Skeletal muscle tissue (tissue), 4 donors: ENCODE data around the gene GPR4. TPM values are rescaled to one million over a fixed set of nuclear protein-coding genes. Genes with fewer than 3 reads are reported as not detected.

Experiments used
- H3K27ac ChIP-seq: one replicate; pipeline ENCODE4 v1.7.0; 2013; ENCODE audit warnings: mild to moderate bottlenecking, low read depth, low read length, inconsistent platforms
- H3K27me3 ChIP-seq, 3 donors: one replicate each; pipeline ENCODE4 v1.7.0; 2013; ENCODE audit warnings: low read length in 3 of 3; ENCODE audit not compliant: control insufficient read depth in 3 of 3, insufficient read depth in 3 of 3
- H3K36me3 ChIP-seq, 3 donors: one replicate each; pipeline ENCODE4 v1.7.0; 2013; ENCODE audit warnings: low read length in 3 of 3; ENCODE audit not compliant: control insufficient read depth in 3 of 3, insufficient read depth in 3 of 3
- H3K4me1 ChIP-seq, 3 donors: one replicate each; pipeline ENCODE4 v1.7.0; 2013; ENCODE audit warnings: low read length in 3 of 3, mild to moderate bottlenecking in 3 of 3; ENCODE audit not compliant: control insufficient read depth in 3 of 3, insufficient read depth in 3 of 3
- H3K4me3 ChIP-seq, 3 donors: one replicate each; pipeline ENCODE4 v1.7.0; 2013; ENCODE audit warnings: low read length in 3 of 3
- H3K9ac ChIP-seq, 3 donors: one replicate each; pipeline ENCODE4 v1.7.0; 2013; ENCODE audit warnings: low read length in 3 of 3, mild to moderate bottlenecking in 3 of 3, moderate library complexity in 2 of 3, low read depth in 1 of 3
- H3K9me3 ChIP-seq, 3 donors: one replicate each; pipeline ENCODE4 v1.7.0; 2013; ENCODE audit warnings: low read length in 3 of 3; ENCODE audit not compliant: control insufficient read depth in 3 of 3
- total RNA-seq: library from RNA; depleted of rRNA; stranded (reverse); fragments of >200 nt; gene quantifications from one replicate; pipeline ENCODE4 v1.2.3, GENCODE V29; 2014
- donor health status: Osteomylitis.

Gene GPR4
- total RNA-seq, 1 donor from 2014 or later, result 0.52 TPM

DNA sequence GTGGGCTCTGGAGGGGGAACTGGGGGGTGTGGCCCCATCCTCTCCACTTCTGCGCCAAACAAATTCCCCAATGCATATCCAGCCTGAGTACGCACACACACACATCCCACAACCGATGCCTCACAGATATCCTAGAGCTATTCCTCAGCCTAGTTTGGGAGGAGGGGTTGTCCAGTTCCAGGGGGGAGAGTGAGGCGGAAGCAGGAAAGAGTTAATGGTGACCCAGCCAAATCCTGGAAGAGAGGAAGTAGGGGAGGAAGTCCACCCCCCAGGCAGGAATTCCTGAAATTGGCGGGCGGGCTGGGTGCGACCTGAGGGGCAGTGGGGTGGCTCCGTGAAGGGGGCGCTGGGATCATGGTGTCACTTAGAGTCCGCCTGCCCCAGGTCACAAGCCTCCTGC, 897 bp downstream of the GPR4 start:
- Histone ChIP-seq H3K27ac (peak overlapping the region; percentile 21), H3K4me3 (peak overlapping the region in 2 of 3 donors; percentile 70 to 74), H3K4me1 (peaks cover 17 to 24% (median 21%) of the 10 kb centered on the region in 3 donors), H3K9ac (peak overlapping the region in 2 of 3 donors; percentile 61 to 73), H3K9me3 (no peaks in the 10 kb centered on the region), H3K27me3 (peaks cover 60 to 66% (median 60%) of the 10 kb centered on the region in 3 donors), H3K36me3 (no peaks in the 10 kb centered on the region)

- H3K9ac ChIP-seq, result no peak overlapping the region
- H3K9me3 ChIP-seq, result no peaks in the 10 kb centered on the region
- peaks cover 17 to 24% (median 21%) of the 10 kb centered on the region in 3 donors for H3K4me1 ChIP-seq
- H3K36me3 ChIP-seq, result no peaks in the 10 kb centered on the region
- peaks cover 60 to 70% (median 60%) of the 10 kb centered on the region in 3 donors for H3K27me3 ChIP-seq
- peak overlapping the region; percentile 21 for H3K27ac ChIP-seq
- H3K4me3 ChIP-seq, result no peak overlapping the region
Observed at GRCh38 chr19:45600340-45600885, 1.6 kb downstream of the GPR4 start.

DNA sequence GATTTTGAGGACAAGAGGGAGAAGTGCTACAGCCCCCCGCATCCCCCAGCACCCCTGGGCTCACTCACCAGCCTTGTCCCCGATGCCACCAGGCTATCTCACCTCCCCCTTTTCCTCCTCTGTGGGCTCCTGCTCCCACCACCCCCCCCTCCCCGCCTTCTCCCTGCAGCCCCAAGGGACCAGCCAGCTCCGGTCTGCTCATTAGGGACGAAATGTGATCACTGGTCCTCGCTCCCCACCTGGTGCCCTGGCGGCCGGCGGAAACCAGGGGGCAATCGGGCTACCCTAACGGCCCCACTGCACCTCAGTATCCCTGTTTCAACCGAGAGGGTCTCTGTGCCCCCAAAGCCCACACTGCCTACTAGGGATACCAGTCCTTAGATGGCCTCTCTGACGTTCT, 2.7 kb downstream of the GPR4 start:
- Histone ChIP-seq H3K4me1 (peaks cover 17 to 24% (median 21%) of the 10 kb centered on the region in 3 donors), H3K27ac (peak overlapping the region; percentile 19)

DNA sequence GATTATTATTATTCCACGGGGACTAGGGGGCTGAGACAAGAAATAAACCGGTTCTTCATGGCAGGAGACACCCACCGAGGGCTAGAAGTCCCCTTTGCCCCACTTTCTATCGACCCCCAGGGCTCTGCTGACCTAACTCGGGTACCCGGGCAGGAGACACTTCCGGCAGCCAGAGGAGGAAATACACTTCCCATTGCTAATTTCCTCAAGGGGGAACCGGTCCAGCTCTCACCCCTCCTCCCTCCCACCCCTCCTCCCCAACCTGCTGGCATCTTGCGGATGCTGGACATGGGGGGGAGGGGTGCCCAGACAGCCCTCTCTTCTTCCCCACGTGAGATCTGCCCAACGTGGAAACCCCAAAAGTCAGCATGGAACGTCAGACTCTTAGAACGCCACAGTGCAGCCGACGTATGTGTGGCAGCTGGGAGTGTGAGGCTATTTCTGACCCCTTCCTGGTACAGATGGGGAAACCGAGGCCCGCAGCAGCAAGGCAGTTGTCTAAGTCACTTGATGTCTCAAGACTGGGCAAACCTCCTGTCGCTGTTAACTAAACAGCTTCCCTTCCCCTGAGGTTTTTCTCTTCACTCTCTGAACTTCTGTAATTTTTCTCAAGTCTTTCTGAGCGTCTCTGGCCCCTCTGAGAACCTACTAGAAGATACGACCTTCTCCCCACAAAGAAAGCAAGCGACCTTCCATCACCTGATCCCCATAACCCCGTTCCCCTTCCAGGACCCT, 3.6 kb downstream of the GPR4 start:
- Histone ChIP-seq H3K36me3 (no peaks in the 10 kb centered on the region), H3K27me3 (peaks cover 60 to 68% (median 60%) of the 10 kb centered on the region in 3 donors), H3K4me1 (peaks cover 17 to 24% (median 21%) of the 10 kb centered on the region in 3 donors), H3K4me3 (peak overlapping the region in 2 of 3 donors; percentile 20 to 29), H3K27ac (no peak overlapping the region), H3K9ac (no peak overlapping the region), H3K9me3 (no peaks in the 10 kb centered on the region)

More for the DNA sequence above, 2.7 kb downstream of the GPR4 start:
- no peaks in the 10 kb centered on the region for H3K9me3 ChIP-seq
- H3K9ac ChIP-seq, result no peak overlapping the region
- no peaks in the 10 kb centered on the region for H3K36me3 ChIP-seq
- H3K4me3 ChIP-seq, result peak overlapping the region in 1 of 3 donors; percentile 52
- H3K27me3 ChIP-seq, result peaks cover 60 to 70% (median 60%) of the 10 kb centered on the region in 3 donors

DNA sequence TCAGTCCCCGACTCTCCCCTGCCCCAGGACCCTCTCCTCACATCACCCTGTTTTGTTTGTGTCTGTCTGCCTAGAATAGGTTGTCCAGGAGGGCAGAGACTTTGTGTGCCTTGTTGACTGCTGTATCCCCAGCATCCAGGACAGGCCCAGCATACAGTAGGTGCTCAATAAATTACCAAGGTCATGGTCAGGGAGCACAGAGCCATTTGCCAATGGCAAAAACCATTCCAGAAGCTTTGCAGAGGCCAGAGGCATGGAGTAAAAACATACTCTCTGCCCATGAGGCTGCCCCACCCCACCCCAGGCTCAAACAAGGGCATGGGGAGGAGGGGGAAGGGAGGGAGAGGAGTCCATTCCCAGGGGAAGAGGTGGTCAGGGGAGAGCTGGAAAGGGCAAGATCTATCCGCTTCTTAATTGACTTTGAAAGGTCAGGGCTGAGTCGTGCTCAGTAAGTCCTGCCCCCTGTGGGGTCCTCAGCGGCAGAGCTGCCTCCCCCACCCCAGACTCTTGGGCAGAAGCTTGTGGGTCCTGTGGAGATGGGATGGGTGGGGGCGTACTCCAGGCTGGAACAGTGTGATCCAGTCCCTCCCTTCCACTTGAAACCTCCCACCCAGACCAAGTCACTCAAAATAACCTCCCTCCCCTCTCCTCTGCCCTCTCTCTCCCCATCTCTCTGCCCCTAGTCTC, 4.4 kb downstream of the GPR4 start:
- no peak overlapping the region for H3K4me3 ChIP-seq

DNA sequence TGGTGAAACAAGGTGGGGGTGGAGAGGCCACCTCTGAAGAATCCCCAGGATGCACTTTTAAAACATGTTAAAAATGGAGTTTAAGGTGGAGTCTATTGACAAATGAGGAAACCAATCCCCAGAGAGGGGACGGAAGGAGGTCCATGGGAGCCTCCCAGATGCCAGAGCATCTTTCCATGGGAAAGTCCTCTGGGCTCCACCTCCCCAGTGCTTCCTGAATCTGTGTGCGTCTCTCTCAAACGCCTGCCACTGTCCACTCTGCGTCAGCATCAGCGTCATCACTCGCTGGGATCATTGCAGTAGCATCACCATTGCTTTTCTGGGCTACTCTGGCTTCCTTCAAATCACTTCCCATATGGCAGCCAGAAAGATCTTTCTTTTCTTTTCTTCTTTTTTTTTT, 6.2 kb downstream of the GPR4 start:
- Histone ChIP-seq H3K9ac (no peak overlapping the region), H3K27me3 (peaks cover 54 to 63% (median 60%) of the 10 kb centered on the region in 3 donors), H3K4me3 (no peak overlapping the region), H3K36me3 (peaks cover 0 to 2% (median 0%) of the 10 kb centered on the region in 3 donors), H3K27ac (no peak overlapping the region), H3K9me3 (no peaks in the 10 kb centered on the region), H3K4me1 (peaks cover 21 to 27% (median 22%) of the 10 kb centered on the region in 3 donors)

More for the DNA sequence above, 4.4 kb downstream of the GPR4 start:
- peaks cover 17 to 24% (median 21%) of the 10 kb centered on the region in 3 donors for H3K4me1 ChIP-seq
- H3K27ac ChIP-seq, result no peak overlapping the region
- H3K9ac ChIP-seq, result no peak overlapping the region
- H3K36me3 ChIP-seq, result no peaks in the 10 kb centered on the region
- peaks cover 56 to 65% (median 61%) of the 10 kb centered on the region in 3 donors for H3K27me3 ChIP-seq
- no peaks in the 10 kb centered on the region for H3K9me3 ChIP-seq

- Histone ChIP-seq H3K4me1 (peaks cover 9 to 18% (median 11%) of the 10 kb centered on the region in 3 donors), H3K9ac (no peak overlapping the region), H3K9me3 (no peaks in the 10 kb centered on the region), H3K27ac (no peak overlapping the region), H3K4me3 (no peak overlapping the region), H3K27me3 (peaks cover 40 to 42% (median 42%) of the 10 kb centered on the region in 3 donors), H3K36me3 (peaks cover 0 to 2% (median 0%) of the 10 kb centered on the region in 3 donors)
Observed at GRCh38 chr19:45593520-45593919, 8.5 kb downstream of the GPR4 start.

DNA sequence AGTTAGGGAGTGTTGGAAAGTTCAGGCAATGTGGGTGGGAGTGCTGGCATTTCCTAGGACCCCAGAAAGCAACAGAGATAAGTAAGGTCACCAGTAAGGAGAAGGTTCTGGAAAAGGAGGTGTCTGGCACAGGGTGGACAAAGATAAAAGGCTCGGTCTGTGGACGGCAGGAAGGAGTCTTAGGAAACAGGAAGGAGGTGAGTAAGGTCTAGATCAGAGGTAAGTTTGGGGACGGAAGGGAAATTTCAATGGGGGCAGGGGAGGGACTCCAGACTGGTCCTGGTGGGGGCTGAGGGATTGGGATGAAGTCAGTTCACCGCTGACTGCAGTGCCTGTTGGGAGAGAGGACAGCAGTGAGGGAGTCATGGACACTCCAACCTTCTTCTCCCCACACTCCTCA, 9.6 kb downstream of the GPR4 start:
- H3K27ac ChIP-seq, result no peak overlapping the region
- peaks cover 3 to 7% (median 4%) of the 10 kb centered on the region in 3 donors for H3K4me1 ChIP-seq
- peaks cover 28 to 31% (median 31%) of the 10 kb centered on the region in 3 donors for H3K27me3 ChIP-seq
- peaks cover 0 to 2% (median 0%) of the 10 kb centered on the region in 3 donors for H3K36me3 ChIP-seq
- H3K4me3 ChIP-seq, result no peak overlapping the region
- H3K9ac ChIP-seq, result no peak overlapping the region
- no peaks in the 10 kb centered on the region for H3K9me3 ChIP-seq

DNA sequence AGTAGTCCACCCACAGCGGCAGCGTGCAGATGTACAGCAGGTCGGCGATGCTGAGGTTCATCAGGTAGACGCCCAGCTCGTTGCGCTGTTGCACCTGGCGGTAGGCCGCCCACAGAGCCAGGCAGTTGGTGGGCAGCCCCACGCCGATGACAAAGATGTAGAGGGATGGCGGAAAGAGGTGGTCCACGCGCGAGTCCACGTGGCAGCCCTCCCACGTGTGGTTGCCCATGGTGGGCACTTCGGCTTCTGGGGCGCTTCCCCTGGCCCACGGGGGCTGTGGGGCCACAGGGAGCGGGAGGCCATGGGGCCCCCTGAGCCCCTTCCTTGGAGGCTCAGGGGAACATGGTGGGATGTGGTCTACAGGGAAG, 10.4 kb downstream of the GPR4 start:
- Histone ChIP-seq H3K9ac (no peak overlapping the region), H3K4me1 (peaks cover 0 to 5% (median 4%) of the 10 kb centered on the region in 3 donors), H3K27me3 (peaks cover 24 to 26% (median 24%) of the 10 kb centered on the region in 3 donors), H3K27ac (no peak overlapping the region), H3K36me3 (peaks cover 0 to 2% (median 0%) of the 10 kb centered on the region in 3 donors), H3K4me3 (no peak overlapping the region), H3K9me3 (no peaks in the 10 kb centered on the region)
